GM12874 (cell line): Measurements from ENCODE around the gene CCDC61.

Experiments
- CTCF ChIP-seq: IDR thresholded peaks from 2 replicates; pipeline ENCODE4 v1.5.1; 2011; ENCODE audit warnings: low read depth, mild to moderate bottlenecking, control low read depth, low read length, moderate library complexity; ENCODE audit not compliant: insufficient read depth

The CCDC61 gene

GRCh38 chr19:45969676-45970075 is 25.6 kb upstream of the CCDC61 start:
- no peak for TF ChIP-seq CTCF

- TF ChIP-seq CTCF = no peak
These were observed 23.9 kb upstream of the CCDC61 start for GRCh38 chr19:45971260-45971902.

GRCh38 chr19:45972081-45972946 is 23.0 kb upstream of the CCDC61 start:
- TF ChIP-seq CTCF = no peak

- no peak for TF ChIP-seq CTCF
These were observed 22.2 kb upstream of the CCDC61 start for GRCh38 chr19:45972947-45973540.

- no peak for TF ChIP-seq CTCF
These were observed 21.5 kb upstream of the CCDC61 start, which contains the start of gene NOVA2 for GRCh38 chr19:45973553-45974338. TSS of gene NOVA2 (minus strand) at chr19:45973865. CDS start at chr19:45973351, 514 bp downstream.

DNA sequence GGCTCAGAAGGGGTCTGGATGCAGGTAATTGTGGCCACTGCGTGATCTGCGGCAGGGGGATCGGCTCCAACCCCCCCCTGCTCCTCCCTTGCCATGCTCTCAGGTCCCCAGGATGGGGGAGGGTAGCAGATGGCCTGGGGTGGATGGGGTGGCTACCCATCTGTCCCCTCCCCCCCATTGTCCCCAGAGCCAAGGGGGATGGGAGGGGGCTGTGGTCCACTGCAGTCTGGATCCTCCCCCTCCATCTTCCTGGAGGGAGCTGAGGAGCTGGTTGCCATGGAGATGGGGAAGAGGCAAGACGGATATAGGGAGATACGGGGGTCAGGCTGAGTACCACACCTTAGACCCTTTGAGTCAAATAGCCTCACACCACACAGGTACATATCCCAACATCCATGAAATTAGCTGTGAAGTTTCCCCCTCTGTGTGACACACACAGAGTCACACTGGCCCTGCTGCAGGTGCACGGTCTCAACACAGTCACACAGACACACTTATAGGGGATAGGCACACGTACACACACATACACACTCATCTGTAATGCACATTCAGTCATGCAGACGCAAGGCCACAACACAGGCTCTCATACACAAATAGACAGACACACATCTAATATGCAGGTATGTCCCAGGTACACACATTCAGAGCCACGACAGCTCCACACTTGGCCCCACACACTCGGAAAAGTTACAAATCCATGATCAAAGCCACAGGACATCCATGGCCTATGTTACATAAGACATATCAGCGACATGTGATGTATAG is 19.8 kb upstream of the CCDC61 start:
- TF ChIP-seq CTCF = no peak
